Measurements from ENCODE around the gene TWIST1. TPM values are rescaled to one million over a fixed set of nuclear protein-coding genes. Genes with fewer than 3 reads are reported as not detected.

TWIST1 gene
- 5.4 TPM for total RNA-seq

DNA sequence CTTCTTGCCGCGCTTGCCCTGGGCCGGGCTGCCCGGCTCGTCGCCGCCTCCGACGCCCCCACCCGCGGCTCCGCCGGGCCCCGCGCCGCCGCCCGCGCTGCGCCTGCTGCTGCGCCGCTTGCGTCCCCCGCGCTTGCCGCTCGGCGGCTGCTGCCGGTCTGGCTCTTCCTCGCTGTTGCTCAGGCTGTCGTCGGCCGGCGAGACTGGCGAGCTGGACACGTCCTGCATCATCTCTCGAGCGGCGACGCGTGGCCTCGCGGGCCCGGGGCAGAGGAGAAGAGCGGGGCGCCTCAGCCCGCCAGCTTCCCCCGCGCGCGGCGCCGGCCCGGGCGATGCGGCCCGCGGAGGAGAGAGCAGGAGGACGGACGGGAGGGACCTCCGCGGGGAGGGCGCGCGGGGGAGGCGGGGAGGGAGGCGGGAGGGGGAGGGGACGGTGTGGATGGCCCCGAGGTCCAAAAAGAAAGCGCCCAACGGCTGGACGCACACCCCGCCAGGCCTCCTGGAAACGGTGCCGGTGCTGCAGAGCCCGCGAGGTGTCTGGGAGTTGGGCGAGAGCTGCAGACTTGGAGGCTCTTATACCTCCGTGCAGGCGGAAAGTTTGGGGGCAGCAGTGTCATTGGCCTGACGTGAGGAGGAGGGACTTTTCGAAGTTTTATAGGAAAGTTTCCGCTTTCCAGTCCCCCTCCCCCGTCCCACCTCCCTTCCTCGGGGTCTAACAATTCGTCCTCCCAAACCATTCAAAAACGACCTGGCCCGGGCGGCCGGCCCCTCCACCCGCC lies at the start of gene TWIST1:
Gene TWIST1, minus strand, starts transcription at position 546 of the 779 bp plus-strand sequence. Its CDS starts 315 bp downstream, at position 231.
- peak; percentile 27 for DNase-seq (ENCODE audit: low spot score)

DNA sequence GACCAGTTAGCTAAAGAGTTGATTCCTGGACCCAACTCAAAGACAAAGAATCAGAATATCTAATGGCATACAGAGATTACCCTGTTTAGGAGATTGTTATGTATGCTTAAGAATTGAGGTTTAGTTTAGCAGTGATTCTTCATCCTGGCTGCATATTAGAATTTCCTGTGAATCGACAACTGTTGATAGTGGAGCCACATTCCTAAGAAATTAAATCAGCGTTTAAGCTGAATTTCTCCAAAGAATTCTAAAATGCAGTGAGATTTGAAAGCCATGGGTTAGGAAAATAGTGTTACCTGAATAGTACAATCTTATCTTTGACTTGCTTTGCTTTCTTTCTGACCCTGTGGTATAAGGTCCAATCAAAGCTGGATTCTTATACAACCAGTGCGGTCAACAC lies 44.2 kb upstream of the TWIST1 start:
- no peak for DNase-seq (ENCODE audit: low spot score)

- DNase-seq (ENCODE audit: low spot score), result no peak
These were observed 29.3 kb upstream of the TWIST1 start for GRCh38 chr7:19146699-19147098.

- DNase-seq (ENCODE audit: low spot score), result no peak
These were observed 28.1 kb upstream of the TWIST1 start for GRCh38 chr7:19145434-19146115.

- no peak for DNase-seq (ENCODE audit: low spot score)
These were observed 27.4 kb upstream of the TWIST1 start, which contains the start of gene FERD3L for GRCh38 chr7:19144661-19145433. TSS of gene FERD3L (minus strand) at chr7:19145421. CDS start at chr7:19145362, 59 bp downstream.

DNA sequence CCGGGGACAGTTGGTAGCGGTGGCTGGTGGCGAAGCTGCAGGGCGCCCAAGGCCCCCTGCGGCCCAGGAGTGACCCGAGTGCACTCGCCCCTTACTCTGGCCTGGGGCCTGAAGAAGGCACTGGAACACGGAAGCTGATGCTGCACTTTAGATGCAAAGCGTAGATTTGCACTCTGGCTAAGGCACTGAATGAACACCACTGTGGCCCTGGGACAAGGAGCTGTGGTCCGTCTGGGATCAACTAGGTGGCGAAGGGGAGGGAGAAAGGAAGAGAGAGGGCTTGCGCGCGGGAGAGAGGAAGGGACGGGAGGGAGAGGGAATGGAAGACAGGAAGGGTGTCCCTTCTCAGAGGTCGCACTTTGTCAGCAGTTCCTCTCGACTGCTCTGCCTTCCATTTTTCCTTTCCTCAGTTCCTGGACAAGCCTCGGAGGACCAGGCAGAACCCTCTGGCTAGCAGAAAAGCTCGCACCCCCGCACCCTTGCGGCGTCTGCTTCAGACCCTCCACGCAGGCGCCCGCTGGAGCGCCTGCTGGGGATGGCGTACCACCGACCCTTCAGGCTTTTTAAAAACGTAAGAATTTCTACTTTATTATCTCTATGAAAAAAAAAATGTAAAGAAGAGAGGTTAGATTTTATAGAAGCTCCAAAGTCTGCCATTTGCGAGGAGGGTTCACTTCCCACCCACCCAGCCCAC lies 26.6 kb upstream of the TWIST1 start:
- DNase-seq (ENCODE audit: low spot score), result no peak

DNA sequence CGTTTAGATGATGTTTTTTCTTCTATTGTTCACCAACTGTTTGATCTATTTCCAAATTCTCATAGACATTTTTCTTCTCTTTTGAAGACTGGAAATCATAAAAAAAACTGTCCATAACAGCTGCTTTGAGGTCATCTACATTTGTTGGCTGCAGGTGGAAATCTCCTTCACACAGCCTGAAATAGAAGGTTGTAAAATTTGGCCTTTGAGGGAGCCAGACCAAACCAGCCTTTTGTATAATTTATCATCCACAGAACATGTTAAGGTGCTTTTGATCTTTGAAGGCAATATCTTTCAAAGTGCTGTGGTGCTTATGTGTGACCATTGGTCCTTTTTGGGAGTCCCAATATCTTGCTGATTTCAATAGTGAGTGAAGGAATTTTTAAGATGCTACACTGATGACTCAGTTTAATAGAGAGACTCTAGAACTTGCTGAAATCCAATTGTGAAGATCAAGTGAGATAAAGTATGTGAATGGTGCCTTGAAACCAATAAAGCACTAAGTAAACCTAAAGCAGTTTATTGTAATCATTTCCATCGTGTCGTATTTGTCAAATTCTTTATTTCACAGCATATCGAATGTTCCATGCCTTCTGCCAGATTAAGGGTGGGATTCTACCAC lies 22.4 kb upstream of the TWIST1 start:
- DNase-seq (ENCODE audit: low spot score), result no peak

DNA sequence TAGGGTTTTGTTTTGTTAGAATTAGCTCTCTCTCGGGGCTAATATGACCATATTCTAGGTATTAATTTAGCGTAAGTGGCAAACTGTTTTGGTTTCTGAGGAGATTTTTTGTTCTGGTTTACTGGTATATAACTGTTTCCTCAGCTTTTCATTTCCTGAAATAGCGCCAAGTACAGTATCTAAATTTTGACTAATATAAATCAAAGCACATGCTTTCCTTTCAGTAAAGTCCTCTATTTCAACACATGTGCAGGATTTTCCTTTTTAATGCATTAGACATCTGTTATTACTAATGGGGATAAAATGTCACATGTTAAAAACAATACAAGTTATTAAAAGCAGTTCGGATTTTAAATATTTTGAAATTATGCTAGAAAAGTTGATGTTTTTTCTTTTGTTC lies 16.4 kb upstream of the TWIST1 start:
- no peak for DNase-seq (ENCODE audit: low spot score)

DNA sequence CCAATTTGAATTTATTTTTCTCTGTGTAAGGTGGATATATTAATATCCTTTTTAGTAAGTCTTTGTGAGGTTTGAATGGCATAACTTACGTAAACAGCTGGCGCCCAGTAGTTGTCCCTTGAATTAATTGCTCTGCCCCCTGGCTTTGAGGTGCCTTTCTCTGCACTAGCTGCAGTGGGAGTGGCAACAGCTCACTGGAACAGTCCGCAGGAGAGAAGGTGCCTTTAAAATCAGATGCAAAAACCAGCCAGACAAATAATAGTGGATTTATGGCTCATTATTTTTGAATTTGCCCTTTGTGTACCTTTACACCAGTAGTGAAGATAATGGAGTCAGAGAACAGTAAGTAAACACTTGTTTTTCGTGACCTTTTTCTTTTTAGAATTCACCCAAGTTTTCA lies 16.0 kb upstream of the TWIST1 start:
- no peak for DNase-seq (ENCODE audit: low spot score)

- no peak for DNase-seq (ENCODE audit: low spot score)
These were observed 11.4 kb upstream of the TWIST1 start for GRCh38 chr7:19128856-19129255.

GRCh38 chr7:19121977-19122588 lies 4.6 kb upstream of the TWIST1 start:
- DNase-seq (ENCODE audit: low spot score), result no peak

- no peak for DNase-seq (ENCODE audit: low spot score)
These were observed 2.5 kb upstream of the TWIST1 start for GRCh38 chr7:19119870-19120486.

DNA sequence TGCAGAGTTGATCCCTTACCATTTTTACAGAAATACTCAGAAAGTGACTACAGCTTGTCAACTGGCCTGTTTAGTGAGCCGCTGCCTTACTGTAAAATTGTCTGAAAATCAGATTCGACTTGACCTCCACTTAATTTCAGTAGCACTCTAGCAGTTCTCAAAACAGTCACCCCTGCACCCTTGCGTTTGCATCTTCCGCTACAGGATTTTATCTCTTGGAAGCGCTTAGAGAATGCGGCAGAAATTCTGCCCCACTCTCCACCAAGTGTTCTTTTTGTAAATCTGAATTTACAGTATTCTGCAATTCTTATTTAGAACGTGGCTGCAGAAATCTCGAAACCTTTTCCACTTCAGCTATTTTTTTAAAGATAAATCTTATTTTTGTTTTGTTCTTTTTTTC lies 1.9 kb upstream of the TWIST1 start:
- DNase-seq (ENCODE audit: low spot score), result no peak

DNA sequence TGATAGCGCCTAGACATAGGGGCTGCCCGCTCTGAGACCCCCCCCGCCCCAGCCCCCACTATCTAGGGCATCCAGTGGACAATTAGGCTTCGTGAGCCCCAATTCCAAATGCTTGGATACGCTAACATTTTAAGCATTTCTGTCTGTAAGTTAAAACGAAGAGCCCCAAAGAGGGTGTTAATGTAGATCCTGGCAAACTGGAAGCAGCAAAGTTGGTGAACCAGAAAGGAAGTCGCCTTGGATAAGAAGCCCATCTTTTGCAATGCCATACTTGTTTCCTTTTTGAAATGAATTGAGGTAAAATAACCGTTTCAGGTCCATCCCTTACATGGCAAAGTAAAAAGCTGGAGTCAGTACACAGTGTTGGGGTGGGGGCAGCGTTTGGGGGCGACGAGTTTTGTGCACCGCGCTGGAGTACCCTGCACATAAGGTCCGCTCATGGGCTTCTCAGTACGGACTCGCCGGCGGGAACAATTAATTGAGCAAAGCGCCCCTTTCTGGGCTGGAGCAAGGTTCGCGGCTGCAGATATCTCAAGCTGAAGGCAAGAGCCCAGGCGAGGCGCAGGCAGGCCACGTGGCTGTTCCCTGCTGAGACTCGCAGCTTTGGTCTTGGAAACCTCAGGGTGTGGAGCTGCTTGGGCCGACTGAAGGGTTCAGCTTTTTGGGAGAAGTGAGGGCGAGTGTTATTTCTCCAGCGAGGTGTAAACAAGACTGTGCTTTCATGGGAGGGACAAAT lies 1.4 kb upstream of the TWIST1 start:
- DNase-seq (ENCODE audit: low spot score), result no peak

DNA sequence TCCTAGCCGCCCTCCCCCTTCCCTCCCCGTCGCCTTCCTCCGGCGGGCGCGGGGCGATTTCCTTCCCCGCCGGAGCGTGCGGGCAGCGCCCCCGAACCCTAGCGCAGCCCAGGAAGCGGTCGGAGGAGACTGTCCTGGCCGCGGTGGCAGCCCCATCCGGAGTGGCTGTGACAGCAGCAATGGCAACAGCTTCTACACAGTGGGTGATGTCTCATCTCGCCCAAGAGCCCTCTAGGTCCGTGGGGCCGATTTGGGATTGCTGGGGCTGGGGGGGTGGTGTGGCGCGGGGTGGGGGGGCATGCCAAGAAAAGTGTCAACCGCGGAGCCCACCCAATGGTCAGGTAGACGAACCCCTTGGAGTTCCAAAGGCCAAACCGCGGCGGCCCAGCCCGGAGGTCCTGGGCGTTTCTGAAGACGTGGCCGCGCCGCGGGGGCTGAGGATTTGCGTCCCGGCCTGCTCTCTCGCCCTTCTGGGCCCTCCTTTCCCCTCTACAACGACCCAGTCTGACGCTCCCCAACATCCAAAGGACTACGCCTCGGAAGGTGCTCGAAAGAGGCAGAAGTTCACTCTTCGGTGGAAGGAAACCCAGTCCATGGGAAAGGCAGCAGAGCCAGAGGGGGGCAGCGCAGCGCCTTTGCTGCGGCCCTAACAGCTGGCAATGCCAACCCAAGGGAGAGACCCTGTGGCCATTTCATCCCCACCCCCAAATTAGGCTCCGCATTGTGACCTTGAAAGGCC lies 603 bp upstream of the TWIST1 start:
- no peak for DNase-seq (ENCODE audit: low spot score)

- DNase-seq (ENCODE audit: low spot score), result no peak
These were observed 1.0 kb downstream of the TWIST1 start for GRCh38 chr7:19116121-19117090.

- DNase-seq (ENCODE audit: low spot score), result no peak
These were observed 2.9 kb downstream of the TWIST1 start for GRCh38 chr7:19114551-19114855.

Measured in mucosa of gallbladder (tissue), 1 donor.